ENCODE results near the gene RPS27L. TPM values are rescaled to one million over a fixed set of nuclear protein-coding genes. Genes with fewer than 3 reads are reported as not detected.
"Not testable (repeated sequence)": the region's sequence is repeated elsewhere in the genome, so short reads cannot be mapped to it uniquely, and the experiment has no call there.

RPS27L gene
- polyA plus RNA-seq, 1 donor = 54.2 TPM

DNA sequence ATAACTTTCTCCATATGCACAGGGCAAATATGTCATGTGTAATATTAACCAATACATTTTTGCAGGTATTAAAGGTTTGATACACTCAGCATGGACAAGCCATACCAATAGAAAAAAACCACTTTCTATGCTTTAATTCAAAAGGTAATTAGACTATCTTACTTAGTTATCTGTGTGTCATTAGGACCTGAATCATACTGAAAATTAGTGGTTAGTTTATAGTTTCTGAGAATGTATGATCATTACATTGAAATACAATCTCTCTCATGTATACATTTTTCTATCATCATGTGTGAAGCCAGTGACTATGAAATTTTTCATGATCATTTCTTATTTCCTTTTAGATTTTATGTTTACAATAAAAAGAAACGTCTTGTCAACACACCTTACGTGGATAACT is 16.3 kb downstream of the RPS27L start:
- no peak for DNase-seq (ENCODE audit: low read depth)

DNA sequence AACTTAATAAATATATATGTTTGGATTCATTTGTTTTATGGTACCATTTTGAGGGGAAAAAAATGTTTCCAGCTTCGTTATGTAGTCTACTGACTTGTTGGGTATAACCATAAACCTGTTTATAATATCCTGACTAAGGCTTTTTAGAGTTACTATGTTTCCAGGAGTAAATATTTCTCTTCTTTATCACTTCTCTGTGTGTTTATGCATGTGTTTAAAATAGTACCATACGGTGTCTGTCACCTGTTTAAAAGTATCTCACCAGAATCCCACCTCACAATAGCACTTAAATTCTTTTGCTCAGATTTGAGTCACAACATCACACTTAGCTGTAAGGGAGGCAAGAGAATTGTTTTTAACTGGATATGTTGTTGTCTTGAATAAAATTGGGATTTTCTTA is 20.5 kb downstream of the RPS27L start:
- no peak for DNase-seq (ENCODE audit: low read depth)

DNA sequence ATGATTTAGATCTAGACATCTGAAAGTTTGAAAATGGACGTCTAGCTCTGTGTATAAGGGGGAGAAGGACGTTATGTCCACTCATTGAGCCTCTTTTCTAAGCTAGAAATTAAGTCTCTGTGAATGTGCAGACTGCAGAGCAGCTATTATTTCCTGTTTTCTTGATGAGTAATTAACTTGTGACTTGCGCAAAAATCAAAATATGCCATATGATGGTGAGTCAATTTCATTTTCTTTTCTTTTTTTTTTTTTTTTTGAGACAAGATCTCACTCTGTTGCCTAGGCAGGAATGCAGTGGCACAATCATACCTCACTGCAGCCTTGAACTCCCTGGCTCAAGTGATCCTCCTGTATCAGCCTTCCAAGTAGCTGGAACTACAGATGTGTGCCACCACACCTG is 21.5 kb downstream of the RPS27L start:
- DNase-seq (ENCODE audit: low read depth) = no peak

DNA sequence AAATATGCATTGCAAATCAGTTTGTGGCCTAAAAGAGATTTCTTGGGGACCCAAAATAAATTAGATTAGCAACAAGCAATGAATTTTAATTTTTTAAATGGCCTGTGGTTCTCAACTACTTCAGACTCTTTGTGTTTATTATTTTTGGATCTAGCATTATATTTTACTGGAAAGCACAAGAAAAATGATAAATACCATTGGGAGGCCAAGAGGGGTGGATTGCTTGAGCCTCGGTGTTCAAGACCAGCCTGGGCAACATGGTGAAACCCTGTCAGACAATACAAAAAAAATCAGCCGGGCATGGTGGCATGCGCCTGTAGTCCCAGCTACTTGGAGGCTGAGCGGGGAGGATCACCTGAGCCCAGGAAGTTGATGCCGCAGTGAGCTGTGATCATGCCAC is 22.0 kb downstream of the RPS27L start:
- DNase-seq (ENCODE audit: low read depth) = no peak

DNA sequence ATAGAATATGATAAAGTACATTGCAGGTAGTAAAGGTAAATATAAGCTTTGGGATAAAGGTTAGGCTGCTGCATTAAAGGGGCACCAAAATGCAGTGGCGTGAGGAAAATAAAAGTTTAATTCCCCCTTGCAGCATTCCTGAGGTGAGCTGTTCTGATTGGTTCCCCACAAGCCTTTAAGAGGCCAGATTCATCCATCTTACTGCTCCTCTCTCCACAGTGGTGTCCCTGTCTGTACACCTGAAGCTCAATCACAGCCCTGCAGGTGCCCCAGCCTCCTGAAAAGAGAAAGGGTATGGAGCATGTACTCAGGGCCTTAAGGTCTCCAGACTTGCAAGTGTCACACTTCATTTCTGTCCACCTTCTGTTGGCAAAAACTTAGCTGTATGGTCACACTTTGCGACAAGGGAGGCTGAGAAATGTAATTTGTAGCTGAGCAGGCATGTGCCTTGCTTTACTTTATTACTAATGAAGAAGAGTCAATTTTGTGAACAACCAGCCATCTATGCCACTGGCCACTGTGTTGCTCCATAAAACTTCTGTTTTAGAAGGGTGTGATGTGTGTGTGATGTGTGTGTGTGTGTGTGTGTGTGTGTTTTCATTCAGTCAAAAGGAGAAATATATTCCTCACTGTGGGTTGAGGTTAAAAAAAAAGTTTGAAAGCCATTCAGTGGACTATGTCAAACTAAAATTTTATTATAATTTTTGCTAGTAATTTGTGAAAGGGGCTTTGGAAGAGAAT is 22.9 kb downstream of the RPS27L start:
- DNase-seq (ENCODE audit: low read depth) = no peak

DNA sequence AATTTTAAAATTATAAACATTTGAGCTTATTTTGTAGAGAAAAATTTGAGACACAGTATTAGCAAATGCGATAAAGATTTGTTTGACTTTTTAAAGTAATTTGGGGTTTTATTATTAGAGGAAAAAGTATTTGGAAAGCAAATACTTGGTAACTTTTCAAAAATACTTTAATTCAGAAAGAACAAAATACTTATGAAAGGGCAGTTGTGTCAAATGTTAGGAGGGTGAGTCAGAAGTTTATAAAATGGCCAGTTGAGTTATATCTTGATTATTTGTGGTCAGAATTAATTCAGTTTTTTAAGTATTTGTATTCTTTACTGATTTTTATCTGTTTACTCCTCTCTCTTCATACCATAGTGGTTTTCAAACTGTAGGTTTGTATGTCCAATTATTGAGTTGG is 23.5 kb downstream of the RPS27L start:
- DNase-seq (ENCODE audit: low read depth) = no peak

DNA sequence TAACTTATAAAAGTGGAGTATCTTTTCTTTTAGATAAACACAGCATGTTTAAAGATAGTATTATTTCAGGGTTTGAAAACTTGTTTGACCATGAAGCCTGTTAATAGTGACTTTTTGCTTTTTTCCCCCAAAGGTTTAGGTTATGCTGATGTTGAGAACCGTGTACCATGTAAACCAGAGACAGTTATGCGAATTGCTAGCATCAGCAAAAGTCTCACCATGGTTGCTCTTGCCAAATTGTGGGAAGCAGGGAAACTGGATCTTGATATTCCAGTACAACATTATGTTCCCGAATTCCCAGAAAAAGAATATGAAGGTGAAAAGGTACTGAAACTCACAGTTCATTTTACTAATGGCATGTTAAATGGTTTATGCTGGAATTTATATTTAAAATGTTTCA is 30.6 kb downstream of the RPS27L start:
- no peak for DNase-seq (ENCODE audit: low read depth)

DNA sequence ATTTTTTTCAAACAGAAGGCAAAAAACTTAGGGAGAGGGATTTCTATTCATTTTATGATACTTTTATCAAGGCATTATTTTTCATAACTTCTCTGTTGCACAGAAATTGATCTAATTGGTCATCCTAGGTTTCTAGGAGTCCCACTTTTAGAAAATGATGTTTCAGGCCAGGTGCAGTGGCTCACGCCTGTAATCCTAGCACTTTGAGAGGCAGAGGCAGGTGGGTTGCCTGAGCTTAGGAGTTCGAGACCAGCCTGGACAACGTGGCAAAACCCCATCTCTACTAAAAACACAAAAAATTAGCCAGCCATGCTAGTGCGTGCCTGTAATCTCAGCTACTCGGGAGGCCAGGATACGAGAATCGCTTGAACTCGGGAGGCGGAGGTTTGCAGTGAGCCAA is 32.8 kb downstream of the RPS27L start:
- DNase-seq (ENCODE audit: low read depth) = no peak

DNA sequence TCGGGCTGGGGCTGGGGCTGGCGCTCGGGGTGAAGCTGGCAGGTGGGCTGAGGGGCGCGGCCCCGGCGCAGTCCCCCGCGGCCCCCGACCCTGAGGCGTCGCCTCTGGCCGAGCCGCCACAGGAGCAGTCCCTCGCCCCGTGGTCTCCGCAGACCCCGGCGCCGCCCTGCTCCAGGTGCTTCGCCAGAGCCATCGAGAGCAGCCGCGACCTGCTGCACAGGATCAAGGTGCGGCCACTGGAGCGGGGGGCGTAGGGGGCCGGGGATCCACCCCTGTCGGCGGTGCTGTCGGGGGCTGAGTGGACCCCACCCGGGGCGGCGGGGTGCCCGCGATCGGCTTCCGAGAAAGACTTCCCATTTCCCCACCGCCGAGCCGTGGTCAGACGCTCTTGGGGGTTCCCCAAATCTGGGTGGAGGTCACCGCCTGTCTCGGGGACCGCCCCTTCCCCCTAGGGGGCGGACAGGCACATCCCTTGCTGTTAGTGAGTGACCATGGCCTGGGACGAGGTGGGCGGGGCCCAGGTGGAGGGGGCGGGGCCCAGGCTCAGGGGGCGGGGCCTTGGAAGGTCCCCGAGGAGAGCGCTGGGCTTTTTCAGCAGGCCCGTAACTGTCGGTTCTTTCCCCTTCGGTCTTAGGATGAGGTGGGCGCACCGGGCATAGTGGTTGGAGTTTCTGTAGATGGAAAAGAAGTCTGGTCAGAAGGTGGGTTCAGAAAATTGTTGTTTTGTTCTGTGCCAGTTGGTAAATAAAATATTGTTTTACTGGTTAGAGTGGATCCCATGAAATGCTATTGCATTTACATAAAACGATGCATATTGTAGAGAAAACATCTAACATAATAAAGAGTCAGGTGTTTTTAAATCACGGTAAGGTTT is 35.0 kb downstream of the RPS27L start:
- DNase-seq (ENCODE audit: low read depth) = no peak

DNA sequence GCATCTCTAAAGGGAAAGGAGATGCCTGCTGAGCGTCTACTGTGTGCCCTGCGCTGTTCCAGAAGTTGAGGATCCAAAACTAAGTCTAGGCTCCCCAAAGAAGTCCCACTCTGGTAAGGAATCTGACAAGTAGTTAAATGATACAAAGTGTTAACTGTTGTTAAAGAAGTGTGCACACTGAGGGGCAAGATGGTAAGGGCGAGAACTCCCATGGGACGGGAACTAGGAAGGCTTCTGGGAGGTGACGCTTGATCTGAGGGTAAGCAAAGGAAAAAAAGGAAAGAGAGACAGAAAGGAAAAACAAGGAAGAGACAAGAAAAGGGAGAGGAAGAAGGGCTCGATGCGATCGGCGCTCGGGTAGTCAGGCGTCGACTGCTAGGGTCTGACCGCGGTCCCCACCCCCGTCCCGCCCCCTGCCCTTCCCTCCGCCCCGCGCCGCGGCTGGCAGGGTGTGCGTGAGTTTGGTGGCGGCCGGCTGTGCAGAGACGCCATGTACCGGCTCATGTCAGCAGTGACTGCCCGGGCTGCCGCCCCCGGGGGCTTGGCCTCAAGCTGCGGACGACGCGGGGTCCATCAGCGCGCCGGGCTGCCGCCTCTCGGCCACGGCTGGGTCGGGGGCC is 35.8 kb downstream of the RPS27L start, which contains the start of gene LACTB:
TSS of gene LACTB (plus strand) at position 480 of the 620 bp plus-strand sequence. CDS start at position 491, 11 bp downstream.
- DNase-seq (ENCODE audit: low read depth) = peak; percentile 58

DNA sequence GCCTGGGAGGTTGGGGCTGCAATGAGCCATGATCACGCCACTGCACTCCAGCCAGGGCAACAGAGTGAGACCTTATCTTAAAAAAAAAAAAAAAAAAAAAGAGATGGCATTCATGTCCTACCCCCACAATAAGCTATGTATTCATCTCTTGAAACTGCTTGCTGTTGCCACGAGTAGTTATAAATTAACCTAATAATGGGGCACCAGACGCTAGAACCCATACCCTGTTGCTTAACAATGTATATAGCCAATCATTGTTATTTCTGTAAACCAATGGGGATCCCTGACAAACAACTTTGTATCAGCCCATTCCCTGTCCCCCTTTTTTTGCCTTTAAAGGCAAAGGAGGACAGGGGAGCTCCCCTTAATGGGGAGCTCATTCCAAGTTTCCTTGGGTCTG is 38.4 kb downstream of the RPS27L start:
- DNase-seq (ENCODE audit: low read depth) = no peak

DNA sequence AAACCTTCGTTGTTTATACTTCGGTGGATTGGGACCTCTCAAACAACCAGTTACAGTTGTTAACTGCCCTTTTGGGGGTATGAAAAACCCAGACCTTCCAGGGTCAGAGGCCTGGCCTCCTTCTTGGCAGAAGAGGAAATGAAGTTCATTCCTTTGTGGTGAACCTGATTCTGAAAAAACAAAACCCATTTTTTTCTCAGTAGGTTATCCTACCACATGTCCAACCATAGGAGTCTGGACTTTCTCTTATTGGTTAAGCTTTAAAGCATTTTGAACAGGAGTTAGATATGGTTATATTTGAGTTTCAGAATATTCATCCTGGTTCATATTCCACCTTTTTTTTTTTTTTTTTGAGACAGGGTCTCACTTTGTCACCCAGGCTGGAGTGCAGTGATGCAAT is 42.8 kb downstream of the RPS27L start:
- DNase-seq (ENCODE audit: low read depth) = no peak

DNA sequence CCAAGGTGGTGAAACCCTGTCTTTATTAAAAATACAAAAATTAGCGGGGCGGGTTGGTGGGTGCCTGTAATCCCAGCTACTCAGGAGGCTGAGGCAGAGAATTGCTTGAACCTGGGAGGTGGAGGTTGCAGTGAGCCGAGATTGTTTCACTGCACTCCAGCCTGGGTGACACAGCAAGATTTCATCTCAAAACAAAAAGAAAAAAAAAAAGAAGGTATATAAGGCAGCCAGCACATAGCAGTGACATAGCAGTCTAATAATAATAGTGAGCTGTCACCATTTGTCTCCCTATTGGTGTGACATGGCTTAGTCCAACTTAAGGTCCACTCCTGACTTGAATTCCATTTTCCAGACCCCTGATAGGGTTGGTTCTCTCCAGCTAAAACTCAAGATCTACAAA is 44.4 kb downstream of the RPS27L start:
- DNase-seq (ENCODE audit: low read depth) = no peak

DNA sequence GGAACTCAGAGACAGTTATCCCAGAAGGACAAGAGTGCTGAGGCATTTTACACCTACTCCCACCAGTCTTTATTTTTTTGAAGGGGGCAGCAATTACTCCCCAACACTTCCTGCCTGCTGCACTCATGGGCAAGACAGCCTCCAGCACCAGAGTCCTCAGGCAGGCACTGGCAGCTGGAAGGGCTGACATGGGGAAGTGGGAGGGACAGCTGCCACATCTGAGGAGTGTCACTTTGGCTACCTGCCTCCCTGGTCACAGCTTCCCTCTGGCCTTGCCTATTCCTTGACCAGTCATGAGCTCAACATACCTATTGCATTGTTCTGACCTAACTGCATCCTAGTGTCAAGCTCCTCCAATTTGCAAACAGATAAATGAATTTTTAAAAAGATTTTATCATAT is 45.8 kb downstream of the RPS27L start:
- no peak for DNase-seq (ENCODE audit: low read depth)

DNA sequence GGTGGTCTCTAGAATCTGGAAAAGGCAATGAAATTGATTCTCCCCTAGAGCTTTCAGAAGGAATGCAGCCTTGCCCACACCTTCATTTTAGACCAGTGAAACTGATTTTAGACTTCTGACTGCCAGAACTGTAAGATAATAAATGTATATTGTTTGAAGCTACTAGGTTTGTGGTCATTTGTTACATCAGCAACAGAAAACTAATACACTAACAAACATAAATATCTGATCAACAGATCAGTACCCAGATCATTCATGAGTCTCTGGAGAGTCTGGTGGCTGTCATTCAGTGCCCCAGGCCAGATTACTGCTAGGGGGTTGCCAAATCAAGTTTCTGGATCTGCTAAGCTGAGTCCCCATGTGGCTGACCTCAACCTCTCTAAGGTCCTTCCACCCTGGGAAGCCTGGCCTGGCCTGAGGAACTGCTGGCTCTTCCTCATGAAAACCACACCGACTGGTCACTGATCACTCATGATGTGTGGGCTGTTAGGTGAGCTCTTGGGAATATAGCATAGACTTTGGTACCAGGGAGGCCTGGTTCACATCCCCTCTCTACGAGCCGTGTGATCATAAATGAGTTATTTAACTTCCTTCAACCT is 46.8 kb downstream of the RPS27L start:
- DNase-seq (ENCODE audit: low read depth) = no peak

DNA sequence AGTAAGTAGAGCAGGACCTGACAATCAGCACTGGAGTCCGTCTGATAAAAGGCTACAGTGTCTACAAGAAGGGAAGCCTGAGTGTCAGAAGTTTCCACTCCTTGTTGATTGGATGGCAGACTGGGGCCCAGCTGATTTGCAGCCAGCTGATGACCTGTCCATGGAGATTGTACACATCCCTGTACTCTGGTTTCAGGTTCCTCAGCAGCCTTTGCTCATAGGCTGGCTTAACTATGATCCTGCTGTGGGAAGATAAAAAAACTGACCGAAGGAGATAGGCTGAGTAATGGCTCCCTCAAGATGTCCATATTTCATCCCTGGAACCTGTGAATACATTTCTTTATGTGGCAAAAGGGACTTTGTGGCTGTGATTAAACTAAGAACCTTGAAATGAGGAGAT is 47.4 kb downstream of the RPS27L start:
- DNase-seq (ENCODE audit: low read depth) = no peak

DNA sequence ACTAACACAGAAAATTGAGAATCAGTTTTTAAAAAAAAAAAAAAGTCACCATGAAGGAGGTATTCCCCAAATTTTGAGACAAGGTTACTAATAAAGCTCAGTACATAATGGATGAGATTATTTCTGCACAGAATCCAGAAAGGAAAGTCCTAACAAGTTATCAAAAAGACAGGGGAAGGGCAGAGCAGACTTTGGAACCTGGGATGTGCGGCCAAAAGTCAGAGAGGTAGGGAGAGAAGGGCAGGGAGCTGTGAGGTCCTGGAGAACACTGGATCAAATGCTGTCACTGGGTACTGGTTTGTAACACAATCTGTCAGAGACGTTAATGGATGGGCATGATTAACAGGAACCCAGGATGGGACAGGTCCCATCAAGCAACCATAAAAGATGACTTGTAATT is 47.8 kb downstream of the RPS27L start:
- no peak for DNase-seq (ENCODE audit: low read depth)

DNA sequence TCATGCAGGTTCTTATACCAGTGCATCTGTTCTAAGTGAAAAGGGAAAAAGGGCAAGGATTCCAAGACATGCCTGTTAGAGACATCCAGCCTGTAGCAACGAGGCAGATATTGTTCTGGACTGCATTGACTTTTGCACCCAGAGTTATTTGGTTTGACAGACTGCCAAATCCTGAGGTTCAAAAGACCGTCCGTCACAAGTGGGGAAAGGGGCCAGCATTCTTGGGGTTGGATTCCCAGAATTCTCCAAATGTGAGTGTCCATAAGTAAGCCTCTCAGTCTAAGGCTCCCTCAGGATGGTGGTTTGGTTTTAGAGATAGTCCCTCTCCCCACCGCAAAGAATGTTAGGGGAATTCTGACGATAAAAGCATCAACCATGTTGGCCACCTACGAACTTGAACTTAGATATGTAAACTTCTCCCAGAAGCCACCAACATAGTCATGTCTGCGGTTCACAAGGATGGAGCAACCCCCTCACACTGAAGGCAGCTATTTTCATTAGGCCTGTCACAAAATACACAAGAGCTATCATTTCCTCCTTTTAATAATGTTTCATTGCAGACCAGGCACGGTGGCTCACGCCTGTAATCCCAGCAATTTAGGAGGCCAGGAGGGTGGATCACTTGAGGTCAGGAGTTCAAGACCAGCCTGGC is 49.3 kb downstream of the RPS27L start:
- no peak for DNase-seq (ENCODE audit: low read depth)

DNA sequence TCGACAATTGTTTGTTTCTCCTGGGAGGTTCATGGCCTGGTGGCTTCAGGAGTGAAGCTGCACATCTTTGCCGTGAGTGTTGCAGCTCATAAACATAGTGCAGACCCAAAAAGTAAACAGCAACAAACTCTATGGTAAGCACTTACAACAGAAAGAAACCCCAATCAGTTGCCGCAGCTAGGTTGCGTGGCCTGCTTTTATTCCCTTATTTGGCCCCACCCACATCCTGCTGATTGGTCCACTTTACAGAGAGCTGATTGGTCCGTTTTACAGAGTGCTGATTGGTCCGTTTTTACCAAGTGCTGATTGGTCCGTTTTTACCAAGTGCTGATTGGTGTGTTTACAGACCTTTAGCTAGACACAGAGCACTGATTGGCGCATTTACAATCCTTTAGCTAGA is 51.9 kb downstream of the RPS27L start:
- not testable (repeated sequence) for DNase-seq (ENCODE audit: low read depth)

DNA sequence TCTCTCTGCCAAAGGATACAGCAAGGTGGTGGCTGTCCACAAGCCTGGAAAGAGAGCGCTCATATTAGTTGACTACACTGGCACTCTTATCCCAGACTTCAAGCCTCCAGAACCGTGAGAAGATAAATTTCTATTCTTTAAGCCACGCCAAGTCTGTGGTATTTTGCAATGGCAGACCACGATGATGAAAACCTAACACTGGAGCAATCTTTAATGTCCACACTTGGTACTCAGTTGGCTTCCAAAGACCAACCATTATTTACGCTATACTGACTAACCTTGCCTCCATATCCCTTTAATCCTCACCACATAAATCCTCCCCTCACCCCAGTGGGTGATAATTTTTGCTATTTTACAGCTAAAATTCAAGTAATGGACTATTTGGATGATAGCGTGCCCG is 52.5 kb downstream of the RPS27L start:
- DNase-seq (ENCODE audit: low read depth) = no peak

DNA sequence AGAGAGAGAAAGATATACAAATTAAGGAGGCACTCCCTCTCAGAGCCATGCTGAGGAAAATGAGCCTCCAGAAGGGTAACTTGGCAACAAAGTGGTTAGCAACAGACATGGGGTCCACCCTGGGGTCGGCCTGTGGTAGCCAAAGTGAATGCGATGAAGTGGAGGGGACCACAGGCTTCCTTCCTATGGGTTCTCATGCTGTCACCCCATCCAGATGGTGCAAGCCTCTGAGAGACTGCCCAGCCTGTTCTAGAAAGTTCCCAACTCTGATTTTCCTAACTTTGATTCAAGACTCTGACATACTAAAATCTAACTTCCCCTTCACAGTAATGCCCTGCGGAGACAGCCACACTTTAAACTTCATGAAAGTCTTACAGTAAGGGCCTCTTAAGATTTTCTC is 53.9 kb downstream of the RPS27L start:
- DNase-seq (ENCODE audit: low read depth) = no peak

DNA sequence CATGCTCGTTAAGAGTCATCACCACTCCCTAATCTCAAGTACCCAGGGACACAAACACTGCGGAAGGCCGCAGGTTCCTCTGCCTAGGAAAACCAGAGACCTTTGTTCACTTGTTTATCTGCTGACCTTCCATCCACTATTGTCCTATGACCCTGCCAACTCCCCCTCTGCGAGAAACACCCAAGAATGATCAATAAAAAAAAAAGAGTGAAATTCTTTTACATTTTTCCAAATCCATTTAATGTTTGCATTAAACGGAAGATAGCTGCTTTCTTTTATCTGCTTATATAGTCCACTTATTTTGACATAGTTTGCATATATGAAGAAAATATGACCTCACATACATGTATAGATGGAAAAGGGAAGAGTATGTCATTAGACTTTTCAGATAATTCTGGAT is 57.7 kb downstream of the RPS27L start:
- not testable (repeated sequence) for DNase-seq (ENCODE audit: low read depth)
